Fibroblast of skin of left quadriceps (primary cell): ENCODE data around the gene CLIC4.

Source experiments
- DNase-seq, 2 experiments: peaks; one replicate each; pipeline ENCODE4 v3.0.0-alpha.2; 2013; ENCODE audit warnings: low read depth in 2 of 2

CLIC4 gene

DNA sequence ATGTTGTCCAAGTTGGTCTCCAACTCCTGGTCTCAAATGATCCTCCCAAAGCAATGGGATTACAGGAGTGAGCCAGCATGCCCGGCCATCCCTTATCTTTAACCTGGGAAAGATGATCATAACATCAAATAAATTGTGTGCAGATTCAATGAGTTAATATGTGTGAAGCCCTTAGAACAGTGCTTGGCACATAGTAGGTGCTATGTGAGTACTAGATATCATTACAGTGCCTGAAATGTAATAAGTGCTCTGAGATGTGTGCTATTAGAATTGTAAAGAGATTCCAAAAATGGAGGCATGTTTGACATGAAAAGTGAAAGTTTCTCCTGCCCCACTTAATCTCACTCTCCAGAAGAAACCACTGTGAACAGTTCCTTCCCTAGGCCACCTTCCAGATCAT lies 113.0 kb downstream of the CLIC4 start:
- DNase-seq: no peak

- no peak for DNase-seq
Observed at GRCh38 chr1:24859063-24860010, 114.1 kb downstream of the CLIC4 start.

DNA sequence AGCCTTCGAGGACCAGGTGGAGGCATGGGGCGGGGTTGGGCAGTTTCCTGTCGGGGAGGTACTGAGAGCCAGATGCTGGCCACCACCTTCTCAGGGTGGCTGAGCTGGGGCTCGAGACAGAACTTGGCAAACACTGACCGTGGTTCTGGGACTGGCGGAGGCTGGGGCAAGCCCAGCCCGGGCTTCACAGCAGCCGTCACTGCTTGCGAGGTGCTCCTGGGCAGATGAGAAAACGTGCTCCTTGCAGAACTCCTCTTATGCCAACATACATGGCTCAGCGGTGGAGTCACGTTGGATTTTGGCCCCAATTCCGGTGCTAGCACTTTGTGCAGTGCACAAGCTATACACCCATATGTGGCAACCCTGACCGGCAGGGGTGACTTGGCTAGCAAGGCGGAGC lies 115.6 kb downstream of the CLIC4 start:
- DNase-seq: no peak

DNA sequence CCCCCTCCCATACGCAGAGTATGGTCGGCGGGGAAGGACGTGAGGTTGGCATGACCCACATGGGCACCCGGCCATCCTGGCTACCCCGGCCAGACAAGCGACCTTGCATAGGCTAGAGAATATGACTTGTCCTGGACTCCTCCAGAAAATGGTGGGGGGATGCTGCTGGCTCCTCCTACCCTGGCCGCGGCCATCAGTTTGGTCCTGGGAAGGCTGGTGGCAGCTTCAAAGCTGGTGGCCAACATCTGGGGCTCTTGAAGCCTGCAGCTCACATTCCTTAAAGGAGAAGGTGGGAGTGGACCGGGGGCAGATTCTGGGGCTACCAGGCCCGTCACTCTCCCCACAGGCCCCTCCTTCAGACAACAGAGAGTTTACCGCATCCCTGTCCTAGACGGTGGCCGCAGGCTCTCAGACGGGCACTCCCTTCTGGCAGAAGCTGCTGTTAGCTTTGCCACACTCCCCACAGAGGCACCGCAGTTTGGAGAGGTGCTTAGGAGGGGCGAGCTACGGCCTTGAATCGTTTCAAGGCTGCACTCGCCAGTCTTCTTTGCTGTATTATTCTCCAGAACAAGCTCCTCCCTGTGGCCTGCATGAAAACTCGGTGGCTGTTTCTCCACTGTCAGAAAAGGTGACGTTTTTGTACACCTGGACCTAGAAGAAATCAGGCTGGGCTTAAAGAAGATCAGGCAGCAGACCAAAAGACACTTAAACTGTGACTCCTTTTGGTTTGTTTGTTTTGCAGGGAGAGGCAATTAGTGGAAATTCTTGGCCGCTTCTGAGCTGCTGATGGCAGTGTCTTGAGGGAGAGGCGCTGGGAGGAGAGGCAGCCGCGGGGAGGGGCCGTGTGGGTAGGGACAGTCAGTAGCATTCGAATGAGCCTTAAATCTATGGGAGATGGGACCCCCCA lies 116.8 kb downstream of the CLIC4 start:
- DNase-seq: no peak

DNA sequence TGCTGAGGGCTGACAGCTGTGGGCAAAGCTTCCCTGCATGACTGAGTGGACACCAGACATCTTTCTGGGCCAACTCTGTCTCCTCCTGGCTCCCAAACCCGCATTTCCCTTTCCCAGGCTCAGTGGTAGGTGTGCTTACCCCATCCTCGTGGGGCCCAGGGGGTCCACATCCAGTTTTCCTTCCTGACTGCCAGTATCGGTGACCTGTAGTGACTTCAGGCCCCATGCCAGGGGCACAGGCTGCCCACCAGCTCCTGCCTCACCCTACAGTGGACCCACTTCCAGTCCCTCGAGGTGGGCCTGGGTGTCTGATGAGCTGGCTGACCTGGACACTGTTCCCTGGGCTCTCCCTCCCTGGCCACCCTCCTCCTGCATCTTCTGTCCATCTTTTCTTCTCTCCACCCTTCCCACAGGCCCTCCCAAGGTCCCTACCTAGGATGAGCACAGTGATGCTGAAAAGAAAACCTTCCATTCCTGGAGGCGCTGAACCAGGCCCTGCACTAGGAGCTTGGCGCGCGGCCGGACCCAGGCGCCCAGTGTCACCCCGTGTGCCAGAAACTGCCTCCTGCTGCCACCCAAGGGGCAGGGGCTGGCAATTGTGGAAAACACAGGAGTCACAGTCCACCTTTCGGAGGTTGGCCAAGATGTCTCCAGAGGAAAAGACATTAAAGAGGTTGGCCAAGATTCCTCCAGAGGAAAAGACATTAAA lies 117.7 kb downstream of the CLIC4 start:
- DNase-seq: no peak

DNA sequence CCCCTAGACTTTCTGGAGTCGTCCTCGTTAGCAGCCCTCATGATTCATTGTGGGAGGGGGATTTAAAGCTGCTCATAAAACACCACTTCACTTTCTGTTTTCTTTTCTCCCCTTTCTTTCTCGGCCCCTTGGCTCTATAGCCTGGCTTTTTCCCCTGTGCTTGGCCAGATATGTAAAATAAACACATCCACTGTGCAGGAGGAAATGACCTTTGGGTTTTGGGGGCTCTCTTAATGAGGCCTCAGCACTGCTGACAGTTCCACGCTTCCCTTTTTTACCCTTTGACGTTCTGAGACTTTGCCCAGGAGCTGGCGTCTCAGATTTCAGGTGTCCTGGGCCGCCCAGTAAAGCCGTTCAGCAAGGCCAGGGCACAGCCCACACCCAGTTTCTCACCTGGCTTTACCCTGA lies 119.1 kb downstream of the CLIC4 start:
- DNase-seq: no peak

DNA sequence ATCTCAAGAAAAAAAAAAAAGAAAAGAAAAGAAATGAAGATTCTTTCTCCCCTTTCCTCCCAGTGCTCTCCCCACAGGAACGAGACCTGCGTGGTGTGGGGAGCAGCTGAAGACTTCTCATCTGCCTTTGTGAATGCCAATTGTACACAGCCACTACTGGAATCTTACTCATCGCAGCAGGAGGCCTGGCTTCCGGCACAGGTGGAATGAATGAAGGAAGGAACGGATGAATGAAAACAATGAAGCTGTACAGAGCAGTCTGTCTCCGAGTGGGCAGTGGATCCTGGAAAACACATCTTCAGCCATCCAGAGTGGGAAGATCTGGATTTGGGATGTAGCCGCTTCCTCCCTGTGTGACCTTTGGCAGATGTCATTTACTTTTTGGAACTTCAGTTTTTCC lies 119.9 kb downstream of the CLIC4 start:
- DNase-seq: no peak

DNA sequence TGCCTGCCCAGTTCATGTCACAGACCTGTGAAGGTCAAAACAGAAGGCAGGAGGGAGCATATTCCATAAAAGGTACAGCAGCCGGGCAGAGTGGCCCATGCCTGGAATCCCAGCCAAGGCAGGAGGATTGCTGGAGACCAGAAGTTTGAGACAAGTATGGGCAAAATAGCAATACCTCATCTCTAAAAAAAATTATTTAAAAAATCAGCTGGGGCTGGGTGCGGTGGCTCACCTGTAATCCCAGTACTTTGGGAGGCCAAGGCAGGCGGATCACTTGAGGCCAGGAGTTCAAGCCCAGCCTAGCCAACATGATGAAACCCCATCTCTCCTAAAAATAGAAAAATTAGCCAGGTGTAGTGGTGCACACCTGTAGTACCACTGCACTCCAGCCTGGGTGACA lies 120.3 kb downstream of the CLIC4 start:
- no peak for DNase-seq

DNA sequence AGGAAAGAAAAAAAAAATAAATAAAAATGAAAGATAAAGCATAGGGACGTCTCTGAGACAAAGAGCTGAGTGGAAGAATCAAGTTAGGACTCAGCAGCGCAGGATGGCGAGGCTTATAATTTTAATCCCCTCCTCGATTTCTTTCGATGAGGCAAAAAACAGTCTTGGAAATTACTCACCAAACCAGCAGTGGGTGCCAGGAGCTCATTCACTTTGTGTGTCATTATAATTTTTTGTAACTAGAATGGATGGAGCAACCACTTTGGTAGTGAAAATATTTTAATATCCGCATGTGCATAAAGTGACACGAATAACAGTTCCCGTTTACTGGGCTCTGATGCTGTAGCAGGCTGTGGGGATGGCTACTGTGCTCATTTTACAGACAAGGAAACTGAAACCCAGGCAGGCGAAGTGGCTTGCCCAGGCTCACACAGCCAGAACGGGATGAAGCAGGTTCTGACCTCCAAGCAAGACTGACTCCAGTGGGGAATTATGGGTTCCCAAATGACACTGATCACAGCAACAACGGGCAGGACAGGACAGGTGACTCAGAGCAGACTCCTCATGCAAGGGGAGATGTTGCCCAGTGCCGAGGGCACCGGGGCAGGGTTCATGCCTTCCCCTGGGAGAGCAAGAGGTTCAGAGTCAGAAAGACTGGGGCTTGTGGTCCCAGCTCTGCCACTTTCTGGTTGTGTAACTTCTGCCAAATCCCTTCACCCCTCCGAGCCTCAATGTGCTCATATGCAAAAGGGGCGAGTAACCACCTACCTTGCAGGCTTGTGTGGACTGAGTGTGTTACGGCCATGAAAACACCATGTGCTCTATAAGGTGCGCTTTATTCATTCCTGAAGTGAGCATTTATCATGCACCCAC lies 121.2 kb downstream of the CLIC4 start:
- DNase-seq: no peak

DNA sequence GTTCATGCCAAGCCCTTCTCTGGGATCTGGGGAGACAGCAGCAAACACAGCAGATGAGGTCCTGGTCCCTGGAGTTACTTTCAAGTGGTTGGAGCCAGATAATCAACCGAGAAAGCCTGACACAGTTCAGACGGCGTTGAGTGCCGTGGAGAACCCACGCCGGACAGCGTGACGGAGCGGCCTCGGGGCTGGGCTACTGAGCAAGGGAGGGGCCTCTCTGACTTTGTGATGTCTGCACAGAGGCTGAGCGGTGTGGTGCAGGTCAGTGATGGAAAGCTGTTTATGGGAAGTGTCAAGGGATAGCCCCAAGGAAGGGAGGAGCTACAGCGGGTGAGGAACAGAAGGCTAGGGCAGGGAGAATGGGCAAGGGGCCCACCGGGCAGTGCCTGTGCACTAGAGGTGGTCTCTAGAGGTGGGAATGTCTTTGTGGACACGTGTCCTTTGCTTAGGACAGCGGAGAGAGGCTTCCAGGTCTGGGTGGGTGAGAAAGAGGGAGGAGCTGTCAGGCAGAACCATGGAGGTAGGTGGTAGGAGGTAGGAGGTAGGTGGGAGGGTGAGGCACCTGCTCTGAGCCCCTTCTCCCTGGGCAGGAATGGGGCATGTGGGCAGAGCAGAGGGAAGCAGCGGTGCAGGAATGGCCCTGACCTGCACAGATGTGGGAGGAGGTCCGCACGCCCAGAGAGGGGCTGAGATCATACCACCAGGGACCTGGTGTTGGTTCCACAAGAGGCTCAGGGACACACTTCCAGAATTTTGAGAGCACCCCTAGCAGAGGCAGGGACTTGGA lies 122.0 kb downstream of the CLIC4 start:
- DNase-seq: no peak

GRCh38 chr1:24868016-24868875 lies 123.0 kb downstream of the CLIC4 start:
- DNase-seq: no peak

- DNase-seq: no peak
Observed at GRCh38 chr1:24870551-24871195, 125.4 kb downstream of the CLIC4 start.

DNA sequence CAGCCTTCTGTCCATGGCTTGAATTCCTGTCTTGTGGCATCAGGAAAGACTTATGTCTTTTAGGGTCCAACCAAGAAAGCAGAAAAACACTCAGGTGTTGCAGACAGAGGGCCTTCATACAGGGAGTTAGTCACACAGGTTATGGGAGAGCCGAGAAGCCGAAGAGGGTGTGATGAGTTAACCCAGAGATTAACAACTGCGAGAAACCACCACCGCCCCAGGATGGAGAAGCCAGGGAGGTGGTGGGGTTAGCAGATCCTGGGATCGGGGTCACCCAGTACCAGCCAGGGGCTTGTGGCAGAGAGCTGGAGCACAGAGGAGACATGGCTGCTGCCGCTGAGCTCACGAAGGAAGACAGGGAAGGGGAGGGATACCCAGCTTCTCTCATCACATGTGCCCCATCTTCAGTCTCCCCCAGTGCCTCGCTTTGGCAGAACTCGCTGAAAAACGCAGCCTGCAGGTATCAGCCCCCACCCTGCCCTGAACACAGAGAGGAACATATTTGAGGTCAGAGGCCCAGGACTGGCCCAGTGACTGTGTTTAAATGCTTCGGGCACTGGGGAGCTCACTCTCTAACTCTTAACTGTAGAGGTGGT lies 126.2 kb downstream of the CLIC4 start:
- no peak for DNase-seq

DNA sequence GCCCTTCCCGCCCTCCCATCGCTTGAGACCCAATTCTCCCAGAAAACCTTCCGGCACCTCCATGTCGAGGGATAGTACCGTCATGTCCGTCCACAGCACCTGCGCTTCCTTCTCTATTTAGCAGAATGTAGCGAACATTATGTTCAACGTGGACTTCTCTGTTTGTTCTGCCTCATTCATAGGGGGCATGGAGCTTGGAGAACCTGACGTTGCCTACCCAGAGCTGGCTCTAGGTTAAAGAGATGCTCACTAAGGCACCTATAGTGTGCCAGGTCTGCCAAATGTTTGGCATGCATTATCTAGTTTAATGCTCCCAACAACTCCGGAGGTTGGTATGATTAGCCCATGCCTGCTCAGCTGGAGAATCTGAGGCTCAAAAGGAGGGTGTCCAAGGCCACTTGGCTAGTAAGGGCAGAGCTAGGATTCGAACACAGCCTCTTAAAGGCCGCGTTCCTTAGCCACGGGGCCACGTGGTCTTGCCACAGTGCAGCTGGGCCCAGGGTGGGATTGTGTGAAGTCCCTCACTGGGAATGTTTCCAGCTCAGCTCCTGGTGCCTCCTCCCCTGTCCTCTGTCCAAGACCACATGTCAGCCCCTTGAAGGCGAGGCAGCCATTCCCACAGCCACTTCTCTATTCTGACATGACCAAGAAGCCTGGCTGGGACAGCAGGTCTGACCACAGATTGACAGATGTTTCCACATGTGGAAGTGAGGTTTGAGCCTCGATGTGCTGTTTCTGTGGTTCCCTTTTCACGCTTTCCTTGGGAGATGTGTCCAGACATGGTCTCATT lies 127.0 kb downstream of the CLIC4 start:
- no peak for DNase-seq

DNA sequence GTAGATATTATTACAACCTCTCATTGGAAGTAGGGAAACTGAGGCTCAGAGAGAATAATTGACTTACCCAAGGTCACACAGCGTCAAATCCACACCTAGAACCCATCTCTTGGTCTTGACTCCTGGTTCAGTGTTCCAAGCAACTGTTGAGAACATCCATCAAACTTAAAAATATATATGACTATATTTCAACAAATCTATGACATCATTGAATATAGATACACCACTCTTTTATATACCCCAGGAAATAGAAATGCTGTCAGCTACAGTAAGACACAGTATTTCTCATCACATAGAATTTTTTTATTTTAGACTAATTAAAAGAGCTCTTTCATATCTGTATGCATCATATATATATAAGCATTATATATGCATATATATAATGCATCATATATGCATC lies 127.9 kb downstream of the CLIC4 start:
- no peak for DNase-seq

DNA sequence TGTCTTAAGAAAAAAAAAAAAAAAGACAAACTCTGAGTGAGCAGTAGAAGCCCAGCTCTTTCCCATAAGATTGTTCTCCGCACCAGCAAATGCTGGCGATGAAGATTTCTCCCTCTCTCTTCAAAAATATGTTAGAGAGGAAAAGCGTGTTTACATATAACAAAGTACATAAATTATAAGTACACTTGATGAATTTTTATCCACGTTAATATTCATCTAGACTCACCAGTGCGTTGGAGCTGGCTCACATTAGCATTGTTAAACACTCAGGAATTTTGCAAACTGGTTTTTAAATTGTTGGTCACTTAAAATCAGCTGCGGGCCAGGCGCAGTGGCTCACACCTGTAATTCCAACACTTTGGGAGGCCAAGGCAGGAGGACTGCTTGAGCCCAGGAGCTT lies 128.8 kb downstream of the CLIC4 start:
- DNase-seq: no peak

GRCh38 chr1:24874611-24875234 lies 129.5 kb downstream of the CLIC4 start:
- DNase-seq: no peak
